Activated T-cell treated with anti-CD3 and anti-CD28 coated beads for 1 hour (primary cell): ENCODE data around the gene TMC1.

Experiments used
- DNase-seq: peaks from one replicate; pipeline ENCODE4 v3.0.0-alpha.2; 2020; ENCODE audit warnings: low read depth

Gene TMC1

DNA sequence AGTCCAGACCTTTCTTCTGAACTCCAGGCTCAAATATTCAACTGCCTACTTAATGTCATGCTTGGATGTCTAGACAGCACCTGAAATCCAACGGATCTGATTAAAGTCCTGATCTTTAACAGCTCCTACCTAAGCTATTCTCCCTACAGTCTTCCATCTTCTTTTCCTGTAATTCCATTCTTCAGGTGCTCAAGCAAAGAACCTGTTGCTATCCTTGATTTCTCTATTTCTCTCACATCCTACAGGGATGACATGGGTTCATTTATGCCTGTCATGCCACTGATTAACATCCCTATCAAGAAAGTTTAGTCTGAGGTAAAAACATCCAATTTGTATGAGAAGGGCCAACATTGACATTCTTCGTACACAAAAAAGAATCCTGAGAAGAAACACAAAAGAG is 163.2 kb downstream of the TMC1 start:
- DNase-seq: no peak

DNA sequence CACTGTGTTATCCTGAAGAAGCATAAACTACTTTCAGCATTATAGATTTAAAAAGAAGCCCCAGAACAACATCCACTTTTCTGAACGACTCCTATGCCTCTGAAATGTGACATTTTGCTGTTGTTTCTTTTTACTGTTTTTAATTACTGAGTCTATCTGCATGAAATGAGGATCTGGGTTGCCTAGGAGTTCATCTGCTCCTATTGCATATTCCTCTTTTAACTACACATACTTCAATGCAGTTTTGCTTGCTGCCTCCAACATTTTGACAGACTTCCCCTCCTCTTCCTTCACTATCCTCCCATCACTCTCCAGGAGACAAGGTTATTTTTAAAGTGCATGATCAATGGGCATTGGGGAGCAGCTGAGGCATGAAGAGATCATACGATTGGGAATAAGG is 164.5 kb downstream of the TMC1 start:
- DNase-seq: no peak

DNA sequence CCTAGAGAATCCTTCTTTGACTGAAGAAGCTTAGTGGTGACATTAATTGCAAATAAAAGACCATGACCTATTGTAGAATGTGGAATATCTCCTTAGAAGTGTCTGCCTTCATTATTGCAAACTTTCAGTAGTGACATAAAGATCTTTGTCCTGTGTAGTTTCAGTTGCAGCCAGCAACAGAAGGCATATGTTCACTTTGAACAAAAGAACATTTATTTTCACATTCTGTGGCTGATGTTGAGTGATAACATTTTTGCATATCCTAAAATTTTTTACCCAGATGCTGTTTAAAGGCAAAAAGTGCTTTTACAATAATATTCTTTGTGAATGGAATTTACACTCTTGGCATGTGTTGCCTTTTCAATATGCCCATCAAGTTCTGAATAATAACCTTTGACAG is 165.9 kb downstream of the TMC1 start:
- no peak for DNase-seq

DNA sequence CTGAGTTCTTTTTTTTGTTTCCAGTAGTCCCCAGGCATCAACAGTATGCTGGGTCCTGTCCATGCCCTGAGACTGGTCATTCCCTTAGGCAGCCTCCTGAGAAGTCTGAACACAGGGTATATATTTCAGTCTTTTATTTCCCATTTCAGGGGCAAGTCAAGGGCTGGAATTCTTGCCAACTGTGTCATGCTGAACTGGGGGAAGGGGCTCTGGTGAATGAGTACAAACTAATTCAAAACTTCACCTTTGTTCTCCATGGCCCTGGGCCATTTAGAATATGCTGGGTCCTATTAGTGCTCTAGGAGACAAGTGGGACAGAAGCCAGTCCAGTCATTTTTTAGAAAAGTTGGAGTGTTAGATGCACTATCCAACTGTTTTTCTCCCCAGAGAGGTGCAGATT is 170.3 kb downstream of the TMC1 start:
- DNase-seq: no peak

DNA sequence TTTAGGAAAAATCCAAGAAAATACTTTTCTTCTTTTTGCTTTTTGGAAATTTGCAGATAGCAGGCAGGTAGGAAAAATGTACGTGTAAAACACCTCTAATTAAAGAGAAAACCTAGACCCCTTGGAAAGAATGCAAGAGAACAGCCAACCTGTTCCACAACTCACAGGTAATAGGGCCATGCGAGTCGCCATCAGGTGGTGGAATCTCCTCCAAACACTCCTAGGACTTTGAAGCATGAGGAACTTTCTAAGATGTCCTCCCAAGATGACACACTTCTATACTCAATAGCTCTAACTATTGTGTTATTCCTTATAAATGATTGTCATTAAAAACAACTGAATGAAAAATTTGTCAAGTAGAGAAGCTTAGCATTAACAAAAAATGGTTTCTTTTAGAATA is 174.0 kb downstream of the TMC1 start:
- no peak for DNase-seq

DNA sequence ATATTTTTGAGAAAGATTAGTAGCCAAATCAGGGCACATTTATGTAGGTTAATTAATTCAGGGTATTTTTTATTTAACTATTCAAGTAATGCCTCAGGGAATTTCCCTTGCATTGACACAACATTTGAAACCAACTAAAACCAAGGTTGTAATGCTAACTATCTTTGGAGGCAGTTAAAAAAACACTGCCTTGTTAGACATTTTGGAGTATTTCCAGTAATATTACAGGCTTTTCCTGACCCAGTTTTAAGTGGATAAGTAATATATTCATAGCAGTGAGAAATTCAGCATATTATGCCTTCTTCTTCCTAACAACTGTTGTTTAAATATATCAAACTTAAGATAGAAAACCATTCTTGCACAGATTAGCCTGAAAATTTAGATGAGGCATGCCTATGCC is 175.1 kb downstream of the TMC1 start:
- no peak for DNase-seq

DNA sequence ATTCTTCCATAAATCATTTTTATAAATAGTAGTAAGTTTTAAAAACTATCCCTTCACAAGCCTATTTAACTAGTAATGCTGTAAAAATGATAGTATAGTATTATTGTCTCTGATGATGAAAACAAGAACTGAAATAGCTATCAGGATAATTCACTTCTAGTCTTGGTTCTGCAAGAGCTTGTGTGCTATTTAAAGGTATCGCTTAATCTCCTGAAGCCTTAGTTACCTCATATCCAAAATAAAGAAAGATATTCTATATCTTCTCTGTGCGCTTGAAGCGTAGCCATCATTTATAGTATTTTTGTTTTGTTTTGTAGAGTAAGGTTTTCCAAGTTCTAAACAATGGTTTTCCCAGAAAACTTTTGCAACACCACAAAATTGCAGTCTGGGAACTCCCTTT is 180.1 kb downstream of the TMC1 start:
- no peak for DNase-seq

DNA sequence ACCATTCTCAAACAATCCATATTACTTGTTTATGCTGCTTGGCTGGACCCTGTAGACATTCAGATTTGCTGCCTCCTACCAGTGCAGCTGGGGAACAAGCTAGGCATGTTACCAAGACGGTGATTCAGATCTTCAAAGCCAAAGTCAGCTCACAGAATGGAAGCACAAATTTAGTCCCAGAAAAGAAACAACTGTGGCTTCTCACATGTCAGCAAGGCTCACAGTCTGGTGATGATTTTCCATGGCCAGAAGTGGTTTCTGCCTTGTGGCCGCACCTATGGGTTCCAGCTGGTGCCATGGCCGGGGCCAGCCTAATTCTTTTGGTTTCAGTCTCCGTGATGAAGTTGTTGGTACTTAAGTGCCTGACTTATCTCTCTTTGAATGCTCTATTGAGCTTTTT is 182.2 kb downstream of the TMC1 start:
- no peak for DNase-seq

DNA sequence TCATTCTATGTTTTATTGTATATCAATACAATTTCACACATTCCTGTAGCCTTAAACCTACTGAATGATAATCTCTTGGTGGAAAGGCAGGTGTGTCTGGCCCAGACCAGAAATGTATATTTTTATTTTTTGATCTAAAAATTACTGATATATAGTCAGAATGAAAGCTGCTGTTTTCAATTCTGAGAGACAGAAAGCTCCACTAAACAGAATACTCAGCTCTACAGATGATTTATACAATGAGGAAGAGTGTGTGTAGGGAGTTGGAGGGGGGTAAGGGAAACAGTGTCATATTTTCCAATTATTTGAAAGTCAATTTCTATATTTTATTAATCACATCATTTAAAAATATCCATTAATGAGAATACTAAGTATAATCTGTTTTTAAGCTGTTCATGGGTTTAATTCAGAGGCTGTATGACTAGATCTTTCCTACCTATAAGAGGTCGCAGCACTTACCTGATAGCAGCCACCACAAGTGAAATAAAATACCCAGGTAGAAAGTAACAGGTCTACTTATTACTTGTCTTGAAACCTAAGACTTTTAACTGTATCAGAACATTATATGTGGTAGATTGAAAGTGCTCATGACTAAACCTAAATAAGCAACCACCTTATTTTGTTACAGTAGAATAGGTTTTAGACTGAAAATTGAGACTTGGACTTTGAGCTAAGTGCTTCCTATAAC is 183.4 kb downstream of the TMC1 start:
- no peak for DNase-seq

DNA sequence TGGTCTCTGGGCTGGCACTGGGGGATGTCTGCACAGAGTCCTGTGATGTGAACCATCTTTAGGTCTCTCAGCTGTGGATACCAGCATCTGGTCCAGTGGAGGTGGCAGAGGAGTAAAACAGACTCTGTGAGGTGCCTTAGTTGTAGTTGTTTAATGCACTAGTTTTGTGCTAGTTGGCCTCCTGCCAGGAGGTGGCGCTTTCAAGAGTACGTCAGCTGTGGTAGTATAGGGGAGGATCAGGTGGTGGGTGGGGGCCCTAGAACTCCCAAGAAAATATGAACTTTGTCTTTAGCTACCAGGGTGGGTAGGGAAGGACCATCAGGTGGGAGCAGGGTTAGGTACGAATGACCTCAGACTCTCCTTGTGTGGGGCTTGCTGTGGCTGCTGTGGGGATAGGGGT is 197.1 kb downstream of the TMC1 start:
- no peak for DNase-seq

DNA sequence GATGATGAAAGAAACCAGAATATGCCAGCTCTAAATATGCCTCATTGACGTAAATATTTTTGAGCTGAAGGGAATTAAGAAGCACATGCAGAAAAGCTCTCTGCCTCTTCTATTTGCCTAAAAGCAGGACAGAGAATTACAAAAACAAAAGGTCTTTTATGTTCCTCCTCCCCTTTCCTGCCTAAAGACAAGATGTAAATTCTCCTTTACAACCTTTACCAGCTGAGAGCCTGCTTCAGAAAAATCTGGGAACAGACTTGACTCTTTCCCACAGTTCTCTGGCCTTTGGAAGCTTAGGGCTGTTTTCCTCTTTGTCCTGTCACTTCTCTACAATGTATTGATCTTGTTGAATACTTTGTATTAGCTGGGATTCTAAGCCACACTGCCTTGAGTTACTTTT is 199.7 kb downstream of the TMC1 start:
- no peak for DNase-seq

DNA sequence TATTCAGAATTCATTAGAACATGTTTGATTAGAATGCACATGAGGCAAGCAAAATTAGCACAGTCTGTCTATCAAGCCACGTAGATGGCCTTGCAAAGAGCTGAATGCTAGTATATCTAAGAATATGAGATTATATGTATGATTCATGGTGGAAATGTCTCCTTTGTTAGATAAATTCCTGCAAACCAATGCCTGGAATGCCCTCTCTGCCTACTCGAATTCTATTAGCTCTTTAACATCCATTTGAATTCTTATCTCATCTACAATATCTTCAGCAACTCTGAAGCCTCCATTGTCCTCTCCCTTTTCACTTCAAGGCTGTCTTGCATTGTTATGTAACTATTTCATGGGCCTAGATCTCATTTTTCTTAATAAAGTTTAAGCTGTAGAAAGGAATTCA is 205.5 kb downstream of the TMC1 start:
- DNase-seq: no peak

DNA sequence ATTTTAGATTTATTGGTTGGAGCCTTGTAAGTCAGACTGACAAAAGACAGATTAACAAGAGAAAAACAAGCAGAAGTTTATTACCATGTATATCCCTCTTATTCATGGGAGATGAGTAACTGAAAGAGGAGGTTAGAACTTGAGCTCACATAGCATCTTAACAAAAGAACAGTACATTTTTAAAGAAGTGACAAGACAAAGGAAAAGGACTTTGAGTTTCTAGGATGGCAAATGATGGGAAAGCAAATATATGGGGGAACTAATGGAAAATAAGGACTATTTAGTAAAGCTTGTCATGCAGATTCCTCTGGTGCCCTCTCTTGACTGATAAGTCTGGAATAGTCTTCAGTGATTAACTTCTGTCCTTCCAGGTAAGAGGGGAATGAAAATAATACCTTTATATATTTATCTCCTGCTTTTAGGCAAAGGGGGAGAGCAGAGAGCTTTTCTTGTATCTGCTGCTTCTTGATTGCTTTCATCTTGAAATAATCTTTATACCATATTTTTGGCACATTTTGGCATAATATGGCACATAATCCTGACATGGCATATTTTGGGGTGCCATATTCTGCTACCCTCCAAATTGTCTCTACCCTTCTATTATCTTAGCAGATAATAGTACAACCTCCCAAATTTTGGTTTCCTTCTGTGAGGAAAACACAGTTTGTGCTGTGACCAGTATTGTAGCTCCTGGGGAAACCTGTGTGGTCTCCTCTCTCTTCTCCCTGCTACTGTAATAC is 206.8 kb downstream of the TMC1 start:
- no peak for DNase-seq

DNA sequence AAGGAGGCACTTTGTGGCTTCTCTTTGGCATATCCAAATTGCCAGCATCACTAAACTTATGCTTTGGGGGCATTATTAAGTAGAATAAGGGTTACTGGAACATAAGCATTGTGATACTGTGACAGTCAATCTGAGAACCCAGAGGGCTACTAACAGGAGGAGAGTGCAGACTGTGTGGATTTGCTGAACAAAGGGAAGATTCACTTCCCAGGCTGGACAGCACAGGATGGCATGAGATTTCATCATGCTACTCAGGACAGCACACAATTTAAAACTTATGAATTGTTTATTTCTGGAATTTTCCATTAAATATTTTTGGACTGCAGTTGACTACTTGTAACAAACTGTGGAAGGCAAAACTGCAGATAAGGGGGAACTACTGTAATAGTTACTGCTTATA is 212.5 kb downstream of the TMC1 start:
- DNase-seq: no peak

DNA sequence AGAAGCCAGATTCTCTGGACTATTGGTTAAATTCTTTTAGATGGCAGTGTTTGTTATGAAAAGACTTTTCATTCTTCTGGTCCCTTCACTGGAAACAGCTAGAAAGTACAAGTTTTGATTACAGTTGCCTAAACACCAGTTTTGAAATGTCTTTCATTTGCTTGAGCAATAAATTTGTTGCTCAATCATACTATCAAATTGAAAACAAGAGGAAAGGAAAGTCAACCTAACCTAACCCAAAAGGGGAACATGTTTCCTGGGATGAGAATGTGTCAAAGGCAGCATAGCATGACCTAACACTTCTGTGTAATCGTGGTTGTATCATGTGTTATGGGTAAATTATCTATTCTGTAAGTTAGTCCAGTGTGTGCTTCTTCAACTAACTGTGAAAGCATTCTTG is 213.2 kb downstream of the TMC1 start:
- no peak for DNase-seq

DNA sequence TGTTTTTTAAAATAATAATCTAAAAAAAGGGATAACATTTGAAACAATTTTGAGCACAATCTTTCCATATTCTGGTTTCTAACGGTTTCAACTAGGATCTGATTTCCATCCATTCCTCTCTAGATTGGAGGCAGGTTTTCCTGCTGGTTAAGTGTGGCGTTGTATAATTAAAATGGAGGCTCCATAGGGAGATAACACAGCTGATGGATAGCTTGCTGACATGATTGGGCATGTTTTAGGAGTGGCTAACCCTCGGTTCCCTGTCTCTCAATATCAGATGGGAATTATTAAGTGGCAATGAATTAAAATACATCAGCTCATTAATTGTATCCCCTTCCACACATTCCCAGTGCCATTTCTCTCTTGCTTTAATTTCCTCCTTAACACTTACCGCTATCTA is 222.4 kb downstream of the TMC1 start:
- DNase-seq: no peak

DNA sequence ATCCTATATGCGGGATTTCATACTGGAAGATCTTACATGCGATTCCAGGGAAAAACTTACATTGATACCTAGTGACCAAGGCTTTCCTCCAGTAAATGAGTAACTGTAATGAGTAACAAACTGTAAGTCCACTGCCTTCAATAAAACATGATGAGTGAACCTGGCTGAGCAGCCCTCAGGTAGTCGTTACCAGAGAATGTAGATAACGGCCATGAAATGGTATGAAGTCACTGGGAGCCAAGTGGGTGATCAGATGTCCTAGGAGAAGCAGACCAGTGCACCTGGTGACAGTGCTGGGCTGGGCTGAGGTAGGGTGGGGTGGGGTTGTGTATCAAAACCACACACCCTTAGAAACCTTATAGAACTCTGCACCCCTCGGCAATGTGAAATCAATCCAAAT is 227.9 kb downstream of the TMC1 start:
- DNase-seq: no peak

DNA sequence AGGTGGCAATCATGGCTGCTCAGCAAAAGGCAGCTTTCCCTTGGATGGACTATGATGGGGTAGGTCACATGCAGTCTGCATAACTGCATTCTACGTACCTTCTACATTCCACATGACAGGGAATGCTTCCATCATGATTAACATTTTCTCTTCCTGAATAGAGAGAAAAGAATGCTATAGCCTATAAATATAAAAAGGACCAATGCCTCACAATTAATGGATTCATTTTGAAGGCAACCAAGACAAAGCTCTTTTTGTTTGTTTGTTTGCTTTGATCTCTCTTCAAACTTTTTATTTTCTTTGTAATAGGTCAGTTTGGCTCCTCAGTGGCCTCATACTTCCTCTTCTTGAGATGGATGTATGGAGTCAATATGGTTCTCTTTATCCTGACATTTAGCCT is 230.1 kb downstream of the TMC1 start:
- DNase-seq: no peak

DNA sequence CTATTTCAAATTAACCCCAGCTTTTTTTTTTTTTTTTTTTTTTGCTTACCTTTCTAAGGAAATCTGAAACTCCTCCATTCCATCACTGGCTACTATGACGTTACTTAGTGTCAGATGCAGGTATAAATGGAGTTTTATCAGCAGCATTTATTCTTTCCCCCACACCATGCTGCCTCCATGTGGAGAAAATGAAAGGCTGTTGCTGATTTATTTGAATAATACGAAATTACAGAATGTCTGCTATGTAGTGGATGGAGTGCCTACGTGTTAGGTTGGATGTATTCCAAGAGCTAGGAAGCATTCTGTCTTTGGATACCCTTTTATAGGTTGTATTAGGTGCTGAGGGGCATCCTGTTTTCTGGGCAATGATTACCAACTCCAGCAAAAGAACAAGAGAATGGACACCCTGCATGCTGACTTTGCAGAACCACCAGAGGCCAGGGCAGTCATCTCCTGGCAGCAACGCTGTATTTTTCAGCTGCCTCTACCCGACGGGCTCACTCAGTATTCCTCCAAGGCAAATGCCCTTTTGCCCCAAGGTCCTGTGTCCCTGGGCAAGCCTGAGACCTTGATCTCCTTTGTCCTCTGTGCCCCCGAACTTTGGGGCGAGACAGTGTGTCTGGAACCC is 232.0 kb downstream of the TMC1 start:
- DNase-seq: no peak

DNA sequence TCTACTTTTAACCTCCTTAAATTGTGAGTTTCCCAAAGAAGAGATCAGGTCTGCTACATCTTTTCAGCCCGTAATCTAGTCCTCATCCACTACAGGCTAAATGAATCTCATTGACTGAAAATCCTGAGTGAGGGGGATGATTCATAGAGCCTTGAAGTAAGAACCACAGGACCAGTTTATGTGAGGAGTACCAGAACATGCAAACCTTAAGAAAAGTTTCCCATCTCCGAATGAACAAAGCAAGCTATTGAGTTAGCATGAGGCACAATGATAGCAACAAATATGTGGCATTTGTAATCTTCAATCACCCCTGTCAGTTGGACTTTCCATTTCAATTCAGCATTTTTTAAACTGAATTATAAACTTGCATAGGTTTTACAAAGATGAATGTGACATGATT is 234.4 kb downstream of the TMC1 start:
- DNase-seq: no peak

DNA sequence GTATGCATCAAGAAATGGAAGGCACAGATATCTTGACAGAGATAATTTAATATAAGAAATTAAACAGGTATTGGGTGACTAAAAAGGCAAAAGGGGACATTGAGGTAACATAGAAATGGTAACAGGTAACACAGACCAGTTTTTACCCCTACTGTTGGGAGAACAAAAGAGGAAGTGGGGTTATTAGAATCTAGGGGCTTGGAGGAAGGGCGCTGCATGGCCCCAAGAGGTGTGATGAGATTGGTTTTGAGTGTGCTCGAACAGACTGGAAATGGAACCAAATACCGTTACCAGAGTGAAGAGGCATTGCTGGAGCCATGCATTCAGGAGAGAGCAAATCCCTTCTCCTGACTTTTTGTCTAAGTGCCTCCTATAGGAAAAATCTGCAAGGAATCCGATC is 237.5 kb downstream of the TMC1 start:
- DNase-seq: no peak

DNA sequence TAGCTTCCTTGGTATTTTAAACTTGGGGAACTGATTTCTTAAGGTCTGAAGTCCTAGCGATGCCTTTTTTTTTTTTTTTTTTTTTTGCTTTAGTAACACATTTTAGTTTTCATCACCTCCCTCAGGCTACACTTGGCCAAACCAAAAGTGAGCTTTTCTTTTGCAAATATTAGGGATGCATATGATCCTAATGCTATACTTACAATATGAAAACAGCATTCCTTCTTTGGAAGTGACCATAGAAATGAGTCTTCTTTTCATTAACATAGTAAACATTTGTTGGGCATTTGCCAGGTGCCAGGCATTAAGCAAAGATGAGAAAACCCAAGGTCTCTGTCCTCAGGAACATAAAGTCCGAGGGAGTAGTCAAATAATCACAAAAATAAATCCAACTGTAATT is 241.6 kb downstream of the TMC1 start:
- no peak for DNase-seq

DNA sequence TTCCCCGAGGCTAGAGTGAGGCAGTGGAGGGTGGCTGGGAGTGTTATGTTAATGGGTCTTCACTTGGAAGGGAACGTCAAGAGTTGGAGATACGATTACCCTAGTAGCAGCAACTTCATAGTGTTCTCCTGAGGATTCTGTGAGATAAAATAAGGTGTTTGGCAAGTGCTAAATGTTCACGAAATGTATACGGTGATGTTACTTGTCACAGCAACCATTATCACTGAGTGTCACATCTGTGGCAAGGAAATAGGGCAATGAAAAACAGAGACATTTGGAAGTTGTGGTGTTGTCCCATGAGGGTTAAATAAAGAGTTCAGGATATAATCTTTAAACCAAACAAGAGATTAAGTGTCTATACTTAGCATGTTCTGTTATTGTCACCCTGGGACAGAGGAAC is 248.1 kb downstream of the TMC1 start:
- no peak for DNase-seq

DNA sequence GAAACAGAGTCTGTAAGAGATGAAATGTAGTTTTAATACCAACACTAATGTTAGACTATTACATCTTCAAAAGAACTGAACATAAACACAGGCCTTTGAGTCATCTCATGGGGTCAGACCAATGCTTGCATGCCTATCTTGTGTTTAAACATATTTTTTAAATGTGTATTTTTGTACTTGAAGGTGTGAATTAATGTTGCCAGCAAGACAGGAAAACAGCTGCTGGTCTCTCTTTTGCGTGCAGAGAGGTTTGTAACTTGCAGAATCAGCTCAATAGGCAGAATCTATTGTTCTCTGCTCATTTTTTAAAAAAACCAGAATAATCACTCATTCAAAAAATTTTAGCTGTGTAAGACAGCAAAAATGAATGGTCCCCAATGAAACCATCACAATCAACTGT is 251.3 kb downstream of the TMC1 start:
- DNase-seq: no peak
